Subcutaneous abdominal adipose tissue (tissue), 5 donors: ENCODE data around the gene MTCP1.
A peak's percentile ranks its signal among the peaks of the same experiment; 100 is the strongest.

Source experiments
- H3K27ac ChIP-seq: one replicate; pipeline ENCODE4 v1.7.0; 2013; ENCODE audit warnings: low read depth, mild to moderate bottlenecking, inconsistent platforms, low read length, moderate library complexity
- H3K27me3 ChIP-seq, 5 donors: one replicate each; pipeline ENCODE4 v1.7.0; 2013; ENCODE audit warnings: low read length in 5 of 5, inconsistent platforms in 1 of 5; ENCODE audit not compliant: control insufficient read depth in 5 of 5, insufficient read depth in 4 of 5
- H3K36me3 ChIP-seq, 5 donors: one replicate each; pipeline ENCODE4 v1.7.0; 2013; ENCODE audit warnings: low read length in 5 of 5; ENCODE audit not compliant: control insufficient read depth in 5 of 5, insufficient read depth in 5 of 5
- H3K4me1 ChIP-seq, 5 donors: one replicate each; pipeline ENCODE4 v1.7.0; 2013; ENCODE audit warnings: low read length in 5 of 5, mild to moderate bottlenecking in 3 of 5, moderate library complexity in 1 of 5; ENCODE audit not compliant: control insufficient read depth in 5 of 5, insufficient read depth in 5 of 5
- H3K4me3 ChIP-seq, 5 donors: one replicate each; pipeline ENCODE4 v1.7.0; 2013; ENCODE audit warnings: low read length in 5 of 5, low read depth in 1 of 5
- H3K9ac ChIP-seq, 5 donors: one replicate each; pipeline ENCODE4 v1.7.0; 2013; ENCODE audit warnings: low read length in 5 of 5, mild to moderate bottlenecking in 4 of 5, moderate library complexity in 3 of 5
- H3K9me3 ChIP-seq, 5 donors: one replicate each; pipeline ENCODE4 v1.7.0; 2013; ENCODE audit warnings: low read length in 5 of 5; ENCODE audit not compliant: control insufficient read depth in 5 of 5
- donor health status: healthy.
- donor health status: healthy.
- donor health status: healthy.
- donor health status: healthy.
- donor health status: healthy.

MTCP1 gene

GRCh38 chrX:155028877-155029291, 42.1 kb downstream of the MTCP1 start:
- H3K4me1 ChIP-seq, result peaks cover 0 to 11% (median 5%) of the 10 kb centered on the region in 5 donors
- H3K4me3 ChIP-seq, result no peak overlapping the region
- no peaks in the 10 kb centered on the region for H3K9me3 ChIP-seq
- H3K9ac ChIP-seq, result no peak overlapping the region
- H3K27me3 ChIP-seq, result no peaks in the 10 kb centered on the region
- H3K27ac ChIP-seq, result peak overlapping the region; percentile 83
- peaks cover 0 to 1% (median 0%) of the 10 kb centered on the region in 5 donors for H3K36me3 ChIP-seq

- Histone ChIP-seq H3K4me1 (peaks cover 0 to 11% (median 5%) of the 10 kb centered on the region in 5 donors), H3K27ac (peak overlapping the region; percentile 83), H3K9ac (no peak overlapping the region), H3K36me3 (no peaks in the 10 kb centered on the region), H3K27me3 (no peaks in the 10 kb centered on the region), H3K9me3 (no peaks in the 10 kb centered on the region), H3K4me3 (peak overlapping the region in 4 of 5 donors; percentile 50 to 81 (median 70))
Measured at GRCh38 chrX:155028129-155028528, 42.8 kb downstream of the MTCP1 start.

GRCh38 chrX:155027509-155028066, 43.3 kb downstream of the MTCP1 start:
- Histone ChIP-seq H3K27ac (peak overlapping the region; percentile 83), H3K4me3 (peak overlapping the region; percentile 50 to 81 (median 67)), H3K9me3 (no peaks in the 10 kb centered on the region), H3K27me3 (no peaks in the 10 kb centered on the region), H3K36me3 (no peaks in the 10 kb centered on the region), H3K9ac (peak overlapping the region; percentile 16 to 87 (median 74)), H3K4me1 (peaks cover 0 to 11% (median 9%) of the 10 kb centered on the region in 5 donors)

- H3K27ac ChIP-seq, result peak within 1 kb of the TSS; percentile 83
- peaks cover 0 to 11% (median 9%) of the 10 kb centered on the region in 5 donors for H3K4me1 ChIP-seq
- peak within 1 kb of the TSS; percentile 16 to 87 (median 74) for H3K9ac ChIP-seq
- no peaks in the 10 kb centered on the region for H3K36me3 ChIP-seq
- H3K4me3 ChIP-seq, result peak within 1 kb of the TSS; percentile 56 to 81 (median 67)
- H3K9me3 ChIP-seq, result no peaks in the 10 kb centered on the region
- no peaks in the 10 kb centered on the region for H3K27me3 ChIP-seq
Measured at GRCh38 chrX:155026727-155027508, 44.0 kb downstream of the MTCP1 start, which contains the start of gene FUNDC2. TSS of gene FUNDC2 (plus strand) at chrX:155026844. CDS start at chrX:155026939, 95 bp downstream.

GRCh38 chrX:155026420-155026726, 44.6 kb downstream of the MTCP1 start:
- H3K27me3 ChIP-seq, result no peaks in the 10 kb centered on the region
- no peaks in the 10 kb centered on the region for H3K9me3 ChIP-seq
- H3K4me3 ChIP-seq, result peak overlapping the region in 4 of 5 donors; percentile 53 to 73 (median 62)
- peak overlapping the region in 2 of 5 donors; percentile 35 to 59 for H3K9ac ChIP-seq
- H3K27ac ChIP-seq, result peak overlapping the region; percentile 83
- H3K36me3 ChIP-seq, result no peaks in the 10 kb centered on the region
- peaks cover 0 to 11% (median 9%) of the 10 kb centered on the region in 5 donors for H3K4me1 ChIP-seq

- Histone ChIP-seq H3K36me3 (no peaks in the 10 kb centered on the region), H3K9ac (no peak overlapping the region), H3K4me1 (peaks cover 0 to 11% (median 9%) of the 10 kb centered on the region in 5 donors), H3K27me3 (no peaks in the 10 kb centered on the region), H3K27ac (no peak overlapping the region), H3K9me3 (no peaks in the 10 kb centered on the region), H3K4me3 (no peak overlapping the region)
Measured at GRCh38 chrX:155023907-155024833, 46.8 kb downstream of the MTCP1 start.

GRCh38 chrX:155022585-155022984, 48.4 kb downstream of the MTCP1 start, which contains the start of gene F8:
TSS of gene F8 (minus strand) at chrX:155022723. CDS start at chrX:155022552, 171 bp downstream.
- Histone ChIP-seq H3K4me1 (peaks cover 0 to 6% (median 0%) of the 10 kb centered on the region in 5 donors), H3K9ac (peak within 1 kb of the TSS in 2 of 5 donors; percentile 21 to 66), H3K4me3 (peak within 1 kb of the TSS in 4 of 5 donors; percentile 40 to 61 (median 53)), H3K9me3 (no peaks in the 10 kb centered on the region), H3K27me3 (no peaks in the 10 kb centered on the region), H3K27ac (peak within 1 kb of the TSS; percentile 10), H3K36me3 (no peaks in the 10 kb centered on the region)

- Histone ChIP-seq H3K4me1 (peaks cover 0 to 6% (median 0%) of the 10 kb centered on the region in 5 donors), H3K9me3 (no peaks in the 10 kb centered on the region), H3K27me3 (no peaks in the 10 kb centered on the region), H3K9ac (peak overlapping the region in 1 of 5 donors; percentile 69), H3K36me3 (no peaks in the 10 kb centered on the region), H3K4me3 (peak overlapping the region in 2 of 5 donors; percentile 45 to 61), H3K27ac (no peak overlapping the region)
Measured at GRCh38 chrX:155020591-155020990, 50.3 kb downstream of the MTCP1 start.
